H9 (cell line): ENCODE results near the gene CCNG1. TPM values are rescaled to one million over a fixed set of nuclear protein-coding genes. Genes with fewer than 3 reads are reported as not detected.

Source experiments
- DNase-seq: peaks from one replicate; pipeline ENCODE4 v3.0.0-alpha.2; 2017
- H2AFZ ChIP-seq: one replicate; pipeline ENCODE4 v1.6.1; 2013; ENCODE audit warnings: mild to moderate bottlenecking, low read length, control low read depth, moderate library complexity
- H2AK5ac ChIP-seq: 2 replicates; pipeline ENCODE4 v1.6.1; 2013; ENCODE audit warnings: low read length, control low read depth, mixed read lengths; ENCODE audit not compliant: insufficient read length
- H2BK120ac ChIP-seq: one replicate; pipeline ENCODE4 v1.6.1; 2013; ENCODE audit warnings: low read depth, mild to moderate bottlenecking, low read length, control low read depth, inconsistent platforms; ENCODE audit not compliant: poor library complexity, severe bottlenecking
- H2BK12ac ChIP-seq: 2 replicates; pipeline ENCODE4 v1.6.1; 2013; ENCODE audit warnings: low read length, control low read depth, mixed read lengths, low read depth; ENCODE audit not compliant: insufficient read length
- H2BK15ac ChIP-seq: 2 replicates; pipeline ENCODE4 v1.6.1; 2013; ENCODE audit warnings: low read depth, low read length, control low read depth
- H2BK20ac ChIP-seq: one replicate; pipeline ENCODE4 v1.6.1; 2013; ENCODE audit warnings: low read depth, mild to moderate bottlenecking, low read length, control low read depth, inconsistent platforms; ENCODE audit not compliant: poor library complexity, severe bottlenecking
- H2BK5ac ChIP-seq: 2 replicates; pipeline ENCODE4 v1.6.1; 2013; ENCODE audit warnings: low read length, control low read depth, mixed read lengths; ENCODE audit not compliant: insufficient read length
- H3K14ac ChIP-seq: 2 replicates; pipeline ENCODE4 v1.6.1; 2013; ENCODE audit warnings: low read length, control low read depth; ENCODE audit not compliant: insufficient read depth
- H3K18ac ChIP-seq: 2 replicates; pipeline ENCODE4 v1.6.1; 2013; ENCODE audit warnings: low read depth, mild to moderate bottlenecking, mixed read lengths, low read length, control low read depth; ENCODE audit not compliant: insufficient read length
- H3K23ac ChIP-seq: 2 replicates; pipeline ENCODE4 v1.6.1; 2013; ENCODE audit warnings: low read length, control low read depth, mixed read lengths, low read depth; ENCODE audit not compliant: insufficient read length
- H3K23me2 ChIP-seq: 2 replicates; pipeline ENCODE4 v1.6.1; 2013; ENCODE audit warnings: low read depth, mild to moderate bottlenecking, mixed read lengths, low read length, control low read depth; ENCODE audit not compliant: insufficient read length, poor library complexity, severe bottlenecking
- H3K27ac ChIP-seq: 2 replicates; pipeline ENCODE4 v1.5.1; 2013; ENCODE audit warnings: low read length, control low read depth, mixed read lengths, low read depth; ENCODE audit not compliant: insufficient read length
- H3K27me3 ChIP-seq: 2 replicates; pipeline ENCODE4 v1.6.1; 2013; ENCODE audit warnings: low read length, control low read depth, inconsistent platforms; ENCODE audit not compliant: insufficient read depth
- H3K4ac ChIP-seq: 2 replicates; pipeline ENCODE4 v1.6.1; 2013; ENCODE audit warnings: low read depth, mild to moderate bottlenecking, control low read depth, inconsistent platforms, low read length, moderate library complexity
- H3K4me1 ChIP-seq: 2 replicates; pipeline ENCODE4 v1.6.1; 2013; ENCODE audit warnings: low read length, control low read depth, inconsistent platforms; ENCODE audit not compliant: insufficient read depth
- H3K4me2 ChIP-seq: 2 replicates; pipeline ENCODE4 v1.6.1; 2013; ENCODE audit warnings: low read length, control low read depth, mixed read lengths; ENCODE audit not compliant: insufficient read length, insufficient read depth
- H3K56ac ChIP-seq: 2 replicates; pipeline ENCODE4 v1.6.1; 2013; ENCODE audit warnings: low read depth, mild to moderate bottlenecking, mixed read lengths, low read length, control low read depth; ENCODE audit not compliant: insufficient read length
- H3K79me1 ChIP-seq: 2 replicates; pipeline ENCODE4 v1.6.1; 2013; ENCODE audit warnings: low read depth, mild to moderate bottlenecking, moderate library complexity, low read length, control low read depth, inconsistent platforms; ENCODE audit not compliant: insufficient read depth, poor library complexity, severe bottlenecking
- H3K79me2 ChIP-seq: 2 replicates; pipeline ENCODE4 v1.6.1; 2013; ENCODE audit warnings: low read length, control low read depth, inconsistent platforms; ENCODE audit not compliant: insufficient read depth
- H3K9ac ChIP-seq: 2 replicates; pipeline ENCODE4 v1.6.1; 2013; ENCODE audit warnings: low read length, control low read depth, mixed read lengths; ENCODE audit not compliant: insufficient read length; ENCODE audit errors: extremely low read depth
- H3K9me3 ChIP-seq: one replicate; pipeline ENCODE4 v1.6.1; 2013; ENCODE audit warnings: low read depth, low read length, inconsistent platforms; ENCODE audit not compliant: control insufficient read depth
- H3T11ph ChIP-seq: one replicate; pipeline ENCODE4 v1.6.1; 2013; ENCODE audit warnings: mild to moderate bottlenecking, low read length, control low read depth, inconsistent platforms
- H4K20me1 ChIP-seq: one replicate; pipeline ENCODE4 v1.6.1; 2013; ENCODE audit not compliant: control insufficient read depth, insufficient read length, insufficient read depth
- H4K5ac ChIP-seq: 2 replicates; pipeline ENCODE4 v1.6.1; 2013; ENCODE audit warnings: low read depth, mild to moderate bottlenecking, mixed read lengths, low read length, control low read depth; ENCODE audit not compliant: insufficient read length
- H4K8ac ChIP-seq: replicated peaks from 2 replicates; pipeline ENCODE4 v1.6.1; 2013; ENCODE audit warnings: low read length, control low read depth, mixed read lengths, low read depth; ENCODE audit not compliant: insufficient read length
- H4K91ac ChIP-seq: 2 replicates; pipeline ENCODE4 v1.6.1; 2013; ENCODE audit warnings: low read depth, mild to moderate bottlenecking, moderate library complexity, mixed read lengths, low read length, control low read depth; ENCODE audit not compliant: insufficient read length
- H3K27ac Mint-ChIP-seq, 3 experiments: 2 replicates in 2 of 3; 3 replicates in 1 of 3; pipeline ENCODE4 v1.8.0; 2020 to 2021; ENCODE audit warnings: mixed read lengths in 3 of 3, mild to moderate bottlenecking in 1 of 3, moderate library complexity in 1 of 3
- H3K27me3 Mint-ChIP-seq: 2 replicates; pipeline ENCODE4 v1.8.0; 2021; ENCODE audit warnings: low read depth, mild to moderate bottlenecking, moderate library complexity, mixed read lengths
- H3K36me3 Mint-ChIP-seq, 3 experiments: 2 replicates in 2 of 3; 3 replicates in 1 of 3; pipeline ENCODE4 v1.8.0; 2020 to 2021; ENCODE audit warnings: low read depth in 3 of 3, mixed read lengths in 3 of 3; ENCODE audit not compliant: insufficient read depth in 1 of 3
- H3K4me1 Mint-ChIP-seq, 2 experiments: 2 replicates each; pipeline ENCODE4 v1.8.0; 2020; ENCODE audit warnings: mixed read lengths in 2 of 2
- H3K4me3 Mint-ChIP-seq, 2 experiments: 2 replicates in 1 of 2; 3 replicates in 1 of 2; pipeline ENCODE4 v1.8.0; 2020 to 2021; ENCODE audit warnings: mild to moderate bottlenecking in 2 of 2, mixed read lengths in 2 of 2, moderate library complexity in 1 of 2
- H3K9me3 Mint-ChIP-seq, 2 experiments: 2 replicates in 1 of 2; 3 replicates in 1 of 2; pipeline ENCODE4 v1.8.0; 2020; ENCODE audit warnings: mild to moderate bottlenecking in 2 of 2, mixed read lengths in 2 of 2, moderate library complexity in 1 of 2
- CTCF ChIP-seq: fragments of 200-600 bp; sonication (generic); conservative IDR thresholded peaks from 3 replicates; pipeline ENCODE4 v1.8.0; 2021; ENCODE audit warnings: antibody characterized with exemption, mild to moderate bottlenecking
- WGBS: extraction: QIAGEN DNeasy Blood & Tissue Kit; methylation state at CpG from one replicate; pipeline ENCODE4 v1.1.7; 2013; ENCODE audit warnings: missing lambda C conversion rate, low lambda C conversion rate, mixed read lengths; ENCODE audit not compliant: insufficient read length; ENCODE audit errors: extremely low coverage; 5-methylcytosine and 5-hydroxymethylcytosine counted together
- total RNA-seq: library from RNA; stranded (reverse); gene quantifications from 2 replicates; pipeline ENCODE4 v1.2.1, GENCODE V29; 2021

Gene CCNG1
- total RNA-seq, 1 experiment from 2014 or later = 521 TPM

- Histone ChIP-seq H3K23me2 (no peaks in the 10 kb centered on the region), H3K23ac (no peak overlapping the region), H4K8ac (no peak overlapping the region), H3T11ph (no peak overlapping the region), H3K9me3 (no peaks in the 10 kb centered on the region), H2BK15ac (no peak overlapping the region), H3K56ac (no peak overlapping the region), H3K79me1 (no peaks in the 10 kb centered on the region), H3K4ac (no peak overlapping the region), H3K27ac (no peak overlapping the region), H3K18ac (no peak overlapping the region), H2AFZ (no peak overlapping the region), H2AK5ac (no peak overlapping the region), H3K9ac (no peak overlapping the region), H3K4me2 (no peak overlapping the region), H2BK20ac (no peak overlapping the region), H4K5ac (no peak overlapping the region), H4K20me1 (no peaks in the 10 kb centered on the region), H3K79me2 (no peaks in the 10 kb centered on the region), H3K14ac (no peak overlapping the region), H4K91ac (no peak overlapping the region), H2BK5ac (no peak overlapping the region), H3K4me1 (no peaks in the 10 kb centered on the region), H2BK120ac (no peak overlapping the region), H3K27me3 (no peaks in the 10 kb centered on the region), H2BK12ac (no peak overlapping the region)
- Mint-ChIP-seq H3K4me1 (no peaks in the 10 kb centered on the region), H3K9me3 (no peaks in the 10 kb centered on the region; a peak in 1 of 5 replicates), H3K27me3 (no peaks in the 10 kb centered on the region), H3K36me3 (no peaks in the 10 kb centered on the region), H3K4me3 (no peak overlapping the region), H3K27ac (no peak overlapping the region)
- no peak for DNase-seq
- WGBS = no CpG with 5 or more reads among the region's 4 CpGs
- no peak for TF ChIP-seq CTCF
Observed at GRCh38 chr5:163399923-163400322, 37.5 kb upstream of the CCNG1 start.
